Measurements from ENCODE around the gene ST8SIA1.

The ST8SIA1 gene

DNA sequence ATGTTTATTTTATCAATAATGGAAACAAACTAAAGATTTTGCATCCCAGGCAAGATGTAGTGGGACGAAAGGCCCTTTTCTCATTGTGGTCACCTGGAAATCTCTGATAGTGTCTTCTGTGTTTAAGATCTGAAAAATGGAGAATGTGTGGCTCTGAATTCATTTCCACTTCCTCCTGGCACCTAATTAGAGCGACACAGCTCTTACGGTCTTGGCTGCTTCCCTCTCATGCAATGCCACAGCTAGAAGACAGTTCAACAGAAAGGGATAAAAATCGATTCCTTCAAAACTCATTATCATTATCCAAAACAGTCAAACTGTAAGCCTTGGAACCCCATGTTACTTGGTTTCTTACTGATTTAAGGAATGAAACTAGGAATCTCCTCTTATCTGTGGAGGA, 9.3 kb downstream of the ST8SIA1 start:
- DNase-seq = no peak

DNA sequence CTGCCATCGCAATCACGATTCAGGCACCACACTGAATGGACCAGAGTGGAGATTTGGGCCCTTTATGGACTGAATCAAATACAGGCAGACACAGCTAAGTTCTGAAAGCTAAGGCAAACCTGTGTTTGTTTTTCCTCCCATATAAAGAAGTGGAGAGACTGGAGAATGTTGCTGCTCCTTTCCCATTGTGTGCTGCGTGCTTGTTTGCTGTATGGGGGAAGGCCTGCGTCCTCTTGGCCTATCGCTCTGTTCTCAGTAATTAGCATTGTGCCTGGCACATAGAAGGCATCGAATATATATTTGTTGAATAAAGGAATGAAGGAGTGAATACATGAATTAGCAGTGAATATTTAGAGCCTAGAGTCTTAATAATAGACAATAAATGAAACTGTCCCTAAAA, 12.4 kb downstream of the ST8SIA1 start:
- no peak for DNase-seq

DNA sequence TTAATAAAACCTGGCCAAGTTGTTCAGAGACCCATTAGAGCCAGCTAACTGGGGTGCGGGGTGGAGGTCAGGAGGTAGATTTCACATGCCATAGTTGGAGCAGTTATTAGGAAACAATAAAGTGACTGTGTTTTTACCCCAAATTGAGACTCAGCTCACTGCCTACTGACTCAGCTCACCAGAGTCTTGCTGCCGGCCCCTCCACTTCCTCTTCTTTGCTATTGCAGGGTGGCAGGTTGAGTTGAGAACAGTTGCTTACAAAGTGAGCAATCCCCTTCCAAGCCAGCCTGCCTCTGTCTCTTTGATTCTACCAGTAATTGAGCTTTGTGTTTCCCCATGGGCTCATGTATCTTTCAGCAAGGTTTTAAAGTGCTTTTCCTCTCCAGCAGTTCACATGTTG, 12.9 kb downstream of the ST8SIA1 start:
- no peak for DNase-seq

DNA sequence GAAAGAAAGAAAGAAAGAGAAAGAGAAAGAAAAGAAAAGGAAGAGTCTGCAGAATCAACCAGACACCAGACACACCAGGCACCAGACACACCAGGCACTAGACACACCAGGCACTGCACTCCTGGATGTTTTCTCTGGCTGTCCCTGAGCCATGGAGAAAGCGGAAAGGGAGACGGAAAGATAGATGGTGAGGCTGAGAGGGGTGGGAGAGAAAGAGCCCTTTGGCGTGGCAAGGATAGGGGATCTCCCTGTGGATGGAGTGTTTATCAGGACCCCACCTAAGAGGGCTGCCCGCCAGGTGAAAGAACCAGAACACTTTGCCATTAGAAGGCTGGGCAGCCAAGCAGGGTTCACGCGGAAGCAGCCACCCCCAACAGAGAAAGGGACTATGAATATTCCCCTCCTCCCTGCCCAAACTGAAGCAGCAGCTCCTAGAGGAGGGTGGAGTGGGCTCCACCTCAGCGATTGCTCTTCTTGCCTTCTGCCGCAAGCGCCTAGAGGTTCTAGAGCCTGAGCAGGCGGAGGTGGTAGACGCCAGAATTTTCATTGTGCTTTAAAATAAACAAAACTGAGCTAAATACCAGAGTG, 13.4 kb downstream of the ST8SIA1 start:
- DNase-seq = no peak

DNA sequence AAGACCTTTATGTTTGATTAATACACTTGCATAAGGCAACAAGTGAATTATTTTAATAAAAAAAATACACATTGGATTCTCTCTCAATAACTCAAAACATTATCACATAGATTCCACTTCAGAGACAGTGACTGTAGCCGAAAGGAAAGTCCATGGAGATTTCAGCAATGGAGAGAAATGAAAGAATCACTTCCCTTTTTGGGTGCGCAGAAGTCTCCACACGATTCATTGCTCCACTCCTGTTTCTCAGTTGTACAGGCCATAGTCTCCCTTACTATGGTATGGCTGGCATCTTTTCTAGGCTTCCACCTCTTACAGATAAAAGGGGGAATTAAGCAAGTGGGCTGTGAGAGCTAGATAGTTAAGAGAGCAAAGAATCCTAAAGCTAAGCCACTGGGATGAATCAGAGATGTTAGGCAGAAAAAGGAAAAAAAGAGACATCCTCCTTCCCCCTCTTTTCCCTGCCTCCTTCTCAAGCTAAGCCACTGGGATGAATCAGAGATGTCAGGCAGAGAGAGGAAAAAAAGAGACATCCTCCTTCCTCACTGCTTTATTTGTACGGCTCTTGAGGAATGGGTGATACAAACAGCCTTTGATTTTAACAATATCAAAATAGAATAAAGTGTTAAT, 16.3 kb downstream of the ST8SIA1 start:
- DNase-seq = no peak

DNA sequence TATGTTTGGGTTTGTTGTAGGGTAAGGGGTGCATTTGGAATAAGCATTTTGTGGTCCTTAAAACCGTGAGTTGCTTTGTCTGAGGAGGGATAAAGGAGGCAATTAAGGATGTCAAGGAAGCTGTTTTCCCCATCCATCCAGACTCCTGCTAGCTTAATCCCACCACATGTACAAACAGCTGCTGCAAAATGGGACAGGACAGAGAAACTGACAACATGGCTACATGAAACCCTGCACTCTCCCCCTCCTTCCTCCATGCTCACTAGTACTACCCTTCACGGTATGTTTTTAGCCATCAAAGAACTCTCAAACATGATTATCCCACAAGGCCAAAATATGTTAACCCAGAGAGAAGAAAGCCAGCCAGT, 20.6 kb downstream of the ST8SIA1 start:
- DNase-seq = no peak

DNA sequence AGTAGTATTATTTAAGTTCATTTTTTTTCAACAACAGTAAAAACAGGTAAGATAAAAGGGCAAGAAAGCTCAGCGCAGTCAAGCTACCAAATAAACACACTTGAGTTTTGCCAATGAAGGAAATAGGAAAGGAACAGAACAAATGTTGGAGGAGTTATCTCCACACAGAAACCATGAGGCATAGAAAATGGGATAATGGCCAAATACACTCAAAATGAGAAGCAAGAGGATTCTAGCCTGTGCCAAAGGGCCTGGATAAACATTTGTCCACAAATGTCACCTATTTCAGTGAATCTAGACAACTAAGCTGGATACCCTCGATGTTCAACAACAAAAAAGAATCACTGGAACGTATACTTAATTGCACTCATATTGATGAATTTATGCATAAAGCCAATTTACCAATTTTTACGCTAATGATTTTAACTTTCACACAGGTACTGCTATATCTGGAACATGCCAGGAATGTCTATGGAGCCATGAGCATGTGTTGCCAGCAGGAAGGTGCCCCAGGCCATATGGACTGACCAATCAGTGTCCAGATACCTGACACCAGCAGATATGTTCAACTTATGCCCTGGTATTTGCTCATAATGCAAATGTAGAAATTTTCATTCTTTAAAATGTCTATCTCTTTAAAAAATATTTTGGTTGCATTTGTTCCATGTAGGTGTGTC, 21.1 kb downstream of the ST8SIA1 start:
- DNase-seq = no peak

DNA sequence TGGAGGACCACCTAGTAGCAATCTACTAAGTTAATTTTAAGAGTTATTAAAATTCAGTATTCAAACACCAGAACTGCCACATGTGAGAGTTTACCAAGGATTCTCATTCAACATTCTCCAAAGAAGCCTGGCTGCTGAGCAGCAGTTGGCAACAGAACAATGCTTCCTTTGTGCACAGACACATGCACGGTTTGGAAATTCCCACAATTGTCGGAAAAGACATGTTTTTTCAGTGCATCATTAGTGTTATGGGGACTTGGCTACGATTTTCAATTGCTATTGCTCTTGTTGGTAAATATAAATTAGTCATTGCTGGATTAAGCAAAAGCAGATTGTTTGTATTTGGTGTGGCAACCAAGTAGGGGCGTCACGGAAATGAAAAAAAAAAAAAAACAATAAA, 22.2 kb downstream of the ST8SIA1 start:
- DNase-seq = no peak

DNA sequence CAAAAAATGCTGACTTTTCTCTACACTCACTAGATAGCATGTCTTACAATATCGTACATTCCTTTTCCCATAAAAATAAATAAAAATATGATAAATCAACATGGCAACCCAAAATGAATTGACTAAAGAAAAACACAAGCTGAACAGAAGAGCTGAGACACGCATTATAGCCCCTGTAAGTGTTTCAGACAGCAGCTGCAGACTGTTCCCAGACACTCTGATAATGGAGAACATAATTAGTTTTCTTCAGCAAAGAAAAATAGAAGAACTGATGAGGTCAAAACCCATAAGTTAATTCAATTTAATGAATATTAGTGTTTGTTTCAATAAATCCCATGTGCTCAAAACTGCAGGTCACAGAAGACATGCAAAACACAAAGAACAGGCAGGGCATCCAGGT, 23.8 kb downstream of the ST8SIA1 start:
- DNase-seq = no peak

DNA sequence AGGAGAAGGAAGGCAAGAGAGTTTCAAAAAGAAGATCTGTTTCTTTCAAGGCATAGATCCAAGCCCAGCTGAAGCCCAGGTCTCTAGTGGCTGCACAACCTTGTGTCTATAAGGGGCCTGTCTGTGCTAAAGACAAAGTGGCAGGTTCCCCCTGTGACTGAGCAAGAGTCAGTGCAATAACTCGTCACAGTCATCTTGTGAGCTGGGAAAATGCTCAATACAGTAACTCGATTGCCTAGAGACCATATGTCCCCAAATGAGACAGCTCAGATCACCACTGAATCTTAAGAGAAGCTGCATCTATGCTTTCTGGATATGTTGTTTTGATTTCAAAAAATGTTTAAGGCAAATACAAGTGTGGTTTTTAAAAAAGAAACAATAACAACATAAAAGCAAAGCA, 24.2 kb downstream of the ST8SIA1 start:
- no peak for DNase-seq

DNA sequence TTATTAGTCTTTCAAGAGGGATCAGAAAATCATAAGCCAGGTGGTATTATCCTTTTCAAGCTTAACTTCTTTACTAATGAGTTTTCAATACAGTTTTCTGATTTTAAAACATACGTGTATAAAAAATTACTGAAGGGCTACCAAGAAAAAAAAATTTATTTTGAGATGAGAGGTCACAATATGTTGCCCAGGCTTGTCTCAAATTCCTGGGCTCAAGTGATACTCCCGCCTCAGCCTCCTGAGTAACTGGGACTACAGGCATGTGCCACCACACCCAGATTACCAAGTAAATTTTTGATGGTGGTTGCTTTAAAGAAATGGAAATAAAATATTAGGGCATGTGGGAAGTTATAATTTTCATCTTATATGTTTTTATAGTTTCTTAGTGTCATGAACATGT, 26.7 kb downstream of the ST8SIA1 start:
- DNase-seq = no peak

DNA sequence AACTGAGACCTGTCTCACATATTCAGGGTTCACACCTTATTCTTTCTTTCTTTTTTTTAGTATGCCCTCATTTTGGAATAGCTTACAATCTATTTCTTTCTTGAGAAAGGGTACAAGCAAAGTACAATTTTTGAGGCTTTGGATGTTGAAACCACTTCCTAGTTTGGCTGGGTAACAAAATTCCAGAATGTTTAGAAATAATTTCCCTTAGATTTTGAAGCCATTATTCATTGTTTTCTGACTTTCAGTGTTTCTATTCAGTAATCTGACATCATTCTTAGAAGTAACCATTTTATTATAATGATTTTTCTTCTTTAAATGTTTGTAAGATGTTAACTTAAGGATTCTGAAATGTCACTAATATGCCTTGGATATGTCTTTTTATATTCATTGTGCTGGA, 28.2 kb downstream of the ST8SIA1 start:
- DNase-seq = no peak

DNA sequence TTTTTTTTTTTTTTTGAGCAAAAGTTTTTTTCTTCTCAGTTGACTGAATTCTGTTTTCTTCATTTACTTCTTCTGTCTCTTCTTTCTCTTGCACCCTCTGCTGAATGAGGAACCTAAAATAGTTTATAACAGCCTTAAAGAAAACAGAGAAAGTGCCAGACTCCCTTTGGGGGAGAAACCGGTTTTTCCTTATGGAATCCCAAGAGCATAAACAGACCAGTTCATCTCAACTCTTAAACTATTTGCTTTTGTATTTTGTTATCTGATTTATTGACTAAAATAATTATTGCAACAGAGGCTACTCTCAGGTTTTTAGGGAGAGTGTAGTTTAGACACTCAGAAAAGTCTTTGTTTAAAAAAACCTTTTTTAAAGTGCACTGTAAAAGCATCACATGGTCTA, 30.2 kb downstream of the ST8SIA1 start:
- DNase-seq = no peak

DNA sequence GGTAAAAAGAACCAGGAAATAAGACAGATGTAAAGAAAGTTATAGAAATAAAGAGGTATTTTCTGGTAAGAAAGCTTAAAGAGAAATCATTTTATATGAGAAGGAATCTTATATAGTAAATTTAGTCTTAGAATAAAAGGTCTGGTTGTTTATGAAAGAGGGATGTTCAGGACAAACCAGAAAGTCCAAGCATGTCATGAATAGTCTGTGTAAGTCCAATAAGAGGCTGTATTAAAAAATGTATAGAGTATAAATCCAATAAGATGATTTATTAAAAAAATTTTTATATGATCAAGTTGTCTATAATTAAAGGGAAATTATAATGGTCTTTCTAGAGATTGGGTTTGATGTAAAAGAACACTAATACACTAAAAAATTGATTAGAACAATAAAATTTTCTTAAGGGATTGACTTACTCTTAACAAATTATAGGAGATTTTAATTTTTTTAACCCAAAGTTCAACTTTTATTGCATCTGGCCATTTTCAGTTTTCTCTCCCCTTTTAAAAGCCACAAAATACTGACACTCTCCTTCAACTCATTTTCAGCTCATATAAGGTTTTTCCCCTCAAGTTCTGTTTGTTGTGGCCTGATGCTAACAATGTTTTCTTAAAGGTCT, 35.1 kb downstream of the ST8SIA1 start:
- DNase-seq = no peak

DNA sequence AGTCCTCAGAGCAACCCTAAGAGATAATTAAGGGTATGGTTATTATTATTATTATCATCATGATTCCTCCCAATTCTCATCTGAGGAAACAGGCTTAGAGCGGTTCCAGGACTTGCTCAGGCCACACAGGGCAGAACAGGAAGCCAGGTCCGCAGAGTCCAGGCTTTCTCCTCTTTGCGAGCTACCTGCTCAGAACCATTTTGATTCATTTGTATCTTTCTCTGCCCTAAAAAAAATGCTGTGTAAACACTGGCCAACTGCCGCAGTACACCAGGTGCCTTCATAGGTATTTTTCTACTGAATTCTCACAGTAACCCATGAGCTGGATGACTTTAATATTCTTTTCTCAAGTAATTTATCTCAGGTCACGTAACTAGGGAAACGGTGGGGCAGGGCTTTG, 45.3 kb downstream of the ST8SIA1 start:
- no peak for DNase-seq

DNA sequence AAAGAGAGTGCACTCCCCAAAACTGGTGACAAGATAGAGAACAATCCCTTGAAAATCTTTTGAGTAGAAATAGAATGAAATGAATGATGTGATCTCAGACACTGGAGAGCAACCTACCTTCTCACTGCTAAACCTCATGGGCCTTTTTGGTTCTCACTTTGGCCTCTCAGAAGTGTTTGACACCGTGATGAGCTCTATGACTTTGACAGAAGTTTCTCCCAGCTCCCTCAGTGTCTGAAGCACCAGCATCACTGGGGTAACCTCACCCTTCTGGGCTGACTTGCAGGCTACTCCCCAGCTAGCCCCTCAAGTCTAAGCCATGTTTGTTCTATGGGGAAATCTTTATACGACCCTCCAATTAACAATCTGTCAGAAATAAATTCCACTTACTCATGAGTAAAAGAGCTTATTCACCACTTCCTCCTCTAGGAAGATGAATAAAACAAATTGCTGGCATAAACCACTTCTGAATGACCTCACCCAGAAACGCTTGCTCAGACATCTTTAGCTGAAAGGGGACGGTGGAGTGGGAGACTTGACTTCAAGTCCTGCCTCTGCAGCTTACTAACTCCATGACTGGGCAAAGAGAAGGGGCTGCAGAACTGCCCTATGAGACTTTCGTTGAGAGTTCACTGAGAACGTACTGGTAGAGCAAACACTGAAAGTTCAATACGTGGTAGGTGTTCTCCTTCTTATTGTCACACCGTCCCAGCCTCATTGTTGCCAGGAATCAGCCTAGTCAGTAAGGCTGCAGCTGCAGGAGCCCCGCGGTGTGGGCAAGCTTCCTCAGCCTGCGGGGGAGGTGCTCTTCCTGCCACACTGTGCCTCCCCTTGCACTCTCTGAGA, 46.5 kb downstream of the ST8SIA1 start:
- no peak for DNase-seq

DNA sequence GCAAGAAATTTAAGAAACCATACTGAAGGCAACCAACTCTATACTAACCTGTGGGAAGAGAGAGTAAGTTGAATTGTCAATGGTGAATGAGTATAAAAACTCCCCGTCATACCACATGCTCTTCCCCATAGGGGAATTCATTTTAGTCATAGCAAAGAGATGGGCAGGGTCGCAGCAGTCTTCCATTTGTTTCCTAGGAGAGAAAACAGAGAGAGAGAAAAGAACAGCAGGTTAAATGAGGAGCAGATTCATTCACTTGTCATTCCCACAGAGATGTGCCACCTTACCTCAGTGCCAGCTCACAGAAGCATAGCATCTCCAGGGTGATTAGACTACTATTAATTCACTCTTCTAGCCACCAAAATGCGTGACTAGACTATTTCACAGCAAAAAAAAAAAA, 47.4 kb downstream of the ST8SIA1 start:
- DNase-seq = no peak

DNA sequence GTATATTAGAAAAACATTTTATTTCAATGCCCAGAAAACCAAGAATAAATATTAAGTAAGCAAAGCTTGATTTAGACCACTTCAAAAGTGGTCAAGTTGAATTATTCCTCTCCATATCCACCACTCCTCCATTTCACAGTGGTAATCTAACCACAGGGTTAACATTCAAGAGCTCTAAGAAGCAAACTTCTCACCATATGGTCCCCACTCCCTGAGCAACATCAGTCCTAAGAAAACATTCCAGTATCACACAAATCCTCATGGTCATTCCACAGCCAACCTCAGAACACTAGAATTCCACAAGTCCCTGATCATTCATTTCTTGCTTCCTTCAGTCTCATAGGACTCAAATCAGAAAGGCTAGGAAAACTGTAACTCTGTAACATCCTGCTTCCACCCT, 47.9 kb downstream of the ST8SIA1 start:
- DNase-seq = no peak

DNA sequence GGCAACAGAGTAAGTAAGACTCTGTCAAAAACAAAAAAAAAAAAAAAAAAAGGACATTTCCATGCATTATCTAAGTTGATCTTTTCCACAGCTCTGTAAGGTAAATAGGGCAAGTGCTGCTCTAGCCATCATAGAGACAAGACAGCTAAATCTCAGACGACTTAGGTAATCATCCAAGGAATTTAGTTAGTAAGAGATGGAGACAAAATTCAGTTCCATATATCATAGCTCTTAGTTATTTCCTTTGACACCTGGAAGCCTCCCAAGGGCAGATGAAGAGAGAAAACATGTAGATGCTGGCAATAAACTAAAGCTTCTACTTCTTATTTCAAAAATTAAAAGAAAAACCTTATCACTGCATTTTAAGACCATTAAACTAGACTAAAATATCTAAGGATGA, 48.7 kb downstream of the ST8SIA1 start:
- DNase-seq = no peak

DNA sequence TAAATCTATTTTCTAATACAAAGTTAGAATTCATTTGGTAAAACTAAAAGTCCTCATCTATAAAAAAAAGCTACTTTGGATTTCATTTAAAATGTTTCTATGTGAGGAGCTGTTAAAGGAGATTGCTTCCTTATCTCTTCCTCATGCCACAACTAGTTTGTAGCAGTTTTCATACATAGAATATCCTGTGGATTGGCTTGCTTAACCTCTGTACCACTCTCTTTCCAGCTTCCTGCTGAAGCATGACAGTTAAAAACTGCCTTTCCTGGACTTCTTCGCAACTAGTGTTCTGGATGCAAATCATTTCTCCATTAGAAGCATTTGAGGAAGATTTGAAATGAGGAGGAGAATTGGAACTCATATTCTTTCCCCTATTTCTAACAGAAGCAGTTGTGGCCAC, 49.6 kb downstream of the ST8SIA1 start:
- DNase-seq = no peak

DNA sequence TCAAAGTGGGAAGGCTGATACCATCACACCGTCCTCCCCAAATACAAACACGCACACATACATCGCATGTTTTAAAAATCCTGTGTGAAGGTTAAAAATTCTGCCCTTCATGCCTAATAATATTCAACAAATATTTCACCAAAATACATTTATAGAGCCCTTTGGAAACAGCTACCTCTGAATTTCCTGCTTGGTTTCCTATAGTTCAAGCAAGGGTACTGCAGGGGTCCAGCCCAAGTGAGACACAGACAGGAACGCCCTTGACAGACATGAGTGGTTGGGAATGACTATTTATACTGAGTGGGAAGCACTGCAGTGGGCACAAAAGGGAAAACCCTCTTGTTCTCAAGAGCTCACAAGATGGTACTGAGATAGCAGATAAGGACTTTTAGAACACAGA, 51.0 kb downstream of the ST8SIA1 start:
- no peak for DNase-seq

DNA sequence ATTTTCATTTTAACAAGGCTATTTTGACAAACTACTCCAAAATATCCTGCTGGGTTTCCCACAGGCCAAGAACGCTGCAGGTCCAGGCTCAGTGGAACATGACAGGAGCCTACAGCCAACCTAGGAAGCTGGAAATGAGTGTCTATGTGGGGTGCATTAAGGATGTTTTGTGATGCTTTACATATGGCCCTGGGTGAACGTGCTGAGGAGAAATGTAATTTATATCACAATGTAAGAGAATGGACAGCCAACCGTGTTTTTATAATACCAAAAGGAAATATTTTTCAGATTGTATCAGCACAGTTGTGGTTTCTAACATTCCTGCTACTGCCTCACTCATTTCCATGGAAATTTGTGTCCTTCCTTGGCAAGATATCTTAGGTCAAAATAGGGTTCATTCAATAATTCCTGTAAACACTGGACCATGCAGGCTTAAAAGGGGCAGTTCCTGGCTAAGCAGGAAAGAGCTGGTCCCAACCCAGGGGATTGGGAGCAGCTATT, 51.5 kb downstream of the ST8SIA1 start:
- DNase-seq = no peak

DNA sequence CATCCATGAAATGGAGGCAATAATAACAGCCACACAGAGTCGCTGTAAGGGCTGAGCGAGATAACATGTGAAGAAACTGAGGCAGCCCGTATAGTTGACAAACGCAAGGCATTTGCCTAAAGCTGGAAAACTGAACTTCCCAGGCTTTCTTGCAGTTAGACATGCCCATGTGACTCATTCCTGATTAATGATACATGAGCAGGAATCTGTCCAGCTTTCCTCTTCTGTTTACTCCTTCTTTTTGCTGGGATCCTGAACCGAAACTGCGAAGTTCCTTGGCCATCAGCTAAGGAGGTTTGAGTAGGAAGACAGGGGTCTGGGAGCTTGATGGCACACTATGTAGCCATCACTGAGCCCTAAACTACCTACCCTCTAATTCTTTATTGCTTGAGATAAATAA, 52.2 kb downstream of the ST8SIA1 start:
- DNase-seq = no peak
